ENCODE measurements around the gene ARHGEF2.

Gene ARHGEF2

GRCh38 chr1:155911156-155912055, 66.9 kb downstream of the ARHGEF2 start, which contains the start of gene RIT1:
TSS of gene RIT1 (minus strand) at chr1:155911349. CDS start at chr1:155910761, 588 bp downstream.
- peak within 1 kb of the TSS; percentile 85 for H3K4me2 ChIP-seq (ENCODE audit: low read depth, low read length, poor library complexity, severe bottlenecking)
- peaks cover 33% of the 10 kb centered on the region for H3K36me3 ChIP-seq (ENCODE audit: low read length)
- peak within 1 kb of the TSS; percentile 76 for H3K4me3 ChIP-seq (ENCODE audit: insufficient read depth, low read length, poor library complexity, severe bottlenecking)
- no peaks in the 10 kb centered on the region for H3K9me2 ChIP-seq (replicated peaks; ENCODE audit: insufficient read depth, low read length)
- no peaks in the 10 kb centered on the region for H3K27me3 ChIP-seq (ENCODE audit: low read length)
- no peak for TF ChIP-seq CTCF (IDR thresholded peaks at IDR 0.05; ENCODE audit: insufficient read depth, low read length, poor library complexity, severe bottlenecking)
- TF ChIP-seq EZH2phosphoT487 (conservative IDR thresholded peaks at IDR 0.05; ENCODE audit: low read length): no peak
- peak within 1 kb of the TSS; percentile 62 for H3K27ac ChIP-seq (ENCODE audit: low read depth, low read length)
- H3K9me3 ChIP-seq (ENCODE audit: insufficient read depth, low read length): no peaks in the 10 kb centered on the region
- H4K20me1 ChIP-seq (ENCODE audit: low read depth, low read length): no peaks in the 10 kb centered on the region
- peak within 1 kb of the TSS; percentile 67 for H3K9ac ChIP-seq (ENCODE audit: low read length)
- peaks cover 10% of the 10 kb centered on the region; the same call in 1 of the 2 replicates for H3K79me2 ChIP-seq (ENCODE audit: insufficient read depth, low read length)
- peaks cover 49% of the 10 kb centered on the region for H3F3A ChIP-seq (ENCODE audit: insufficient read depth)
- H2AFZ ChIP-seq (ENCODE audit: low read depth, low read length, severe bottlenecking): peak within 1 kb of the TSS; percentile 25

GRCh38 chr1:155910621-155911121, 67.7 kb downstream of the ARHGEF2 start:
- Histone ChIP-seq H3K9me2 (replicated peaks; ENCODE audit: insufficient read depth, low read length) (no peaks in the 10 kb centered on the region), H3K27me3 (ENCODE audit: low read length) (no peaks in the 10 kb centered on the region), H3K4me2 (ENCODE audit: low read depth, low read length, poor library complexity, severe bottlenecking) (peak overlapping the region; percentile 85), H3K36me3 (ENCODE audit: low read length) (peaks cover 28% of the 10 kb centered on the region), H3K27ac (ENCODE audit: low read depth, low read length) (peak overlapping the region; percentile 62), H3K9ac (ENCODE audit: low read length) (peak overlapping the region; percentile 67), H3K79me2 (ENCODE audit: insufficient read depth, low read length) (peaks cover 10% of the 10 kb centered on the region; the same call in 1 of the 2 replicates), H3F3A (ENCODE audit: insufficient read depth) (peaks cover 42% of the 10 kb centered on the region), H2AFZ (ENCODE audit: low read depth, low read length, severe bottlenecking) (peak overlapping the region; percentile 25), H3K4me3 (ENCODE audit: insufficient read depth, low read length, poor library complexity, severe bottlenecking) (peak overlapping the region; percentile 76), H4K20me1 (ENCODE audit: low read depth, low read length) (no peaks in the 10 kb centered on the region), H3K9me3 (ENCODE audit: insufficient read depth, low read length) (no peaks in the 10 kb centered on the region)
- TF ChIP-seq CTCF (IDR thresholded peaks at IDR 0.05; ENCODE audit: insufficient read depth, low read length, poor library complexity, severe bottlenecking) (peak; percentile 13), EZH2phosphoT487 (conservative IDR thresholded peaks at IDR 0.05; ENCODE audit: low read length) (no peak)

GRCh38 chr1:155909894-155910293, 68.5 kb downstream of the ARHGEF2 start:
- peak overlapping the region; percentile 76 for H3K4me3 ChIP-seq (ENCODE audit: insufficient read depth, low read length, poor library complexity, severe bottlenecking)

More at GRCh38 chr1:155909894-155910293, 68.5 kb downstream of the ARHGEF2 start:
- H3K27me3 ChIP-seq (ENCODE audit: low read length): no peaks in the 10 kb centered on the region
- H3F3A ChIP-seq (ENCODE audit: insufficient read depth): peaks cover 36% of the 10 kb centered on the region
- no peak for TF ChIP-seq CTCF (IDR thresholded peaks at IDR 0.05; ENCODE audit: insufficient read depth, low read length, poor library complexity, severe bottlenecking)
- TF ChIP-seq EZH2phosphoT487 (conservative IDR thresholded peaks at IDR 0.05; ENCODE audit: low read length): no peak
- H3K9ac ChIP-seq (ENCODE audit: low read length): peak overlapping the region; percentile 67
- peaks cover 29% of the 10 kb centered on the region for H3K36me3 ChIP-seq (ENCODE audit: low read length)
- H3K9me3 ChIP-seq (ENCODE audit: insufficient read depth, low read length): no peaks in the 10 kb centered on the region
- H3K79me2 ChIP-seq (ENCODE audit: insufficient read depth, low read length): peaks cover 10% of the 10 kb centered on the region; the same call in 1 of the 2 replicates
- H3K27ac ChIP-seq (ENCODE audit: low read depth, low read length): peak overlapping the region; percentile 62; the same call in 1 of the 2 replicates
- no peaks in the 10 kb centered on the region for H3K9me2 ChIP-seq (replicated peaks; ENCODE audit: insufficient read depth, low read length)
- peak overlapping the region; percentile 85 for H3K4me2 ChIP-seq (ENCODE audit: low read depth, low read length, poor library complexity, severe bottlenecking)
- no peaks in the 10 kb centered on the region for H4K20me1 ChIP-seq (ENCODE audit: low read depth, low read length)
- no peak overlapping the region for H2AFZ ChIP-seq (ENCODE audit: low read depth, low read length, severe bottlenecking)

All from SU-DHL-6 (cell line).